H9 (cell line): ENCODE data around the gene SDHA. TPM values are rescaled to one million over a fixed set of nuclear protein-coding genes. Genes with fewer than 3 reads are reported as not detected.
"Not testable (repeated sequence)": the region's sequence is repeated elsewhere in the genome, so short reads cannot be mapped to it uniquely, and the experiment has no call there.

Source experiments
- DNase-seq: peaks from one replicate; pipeline ENCODE4 v3.0.0-alpha.2; 2017
- H2AFZ ChIP-seq: one replicate; pipeline ENCODE4 v1.6.1; 2013; ENCODE audit warnings: mild to moderate bottlenecking, low read length, control low read depth, moderate library complexity
- H2AK5ac ChIP-seq: 2 replicates; pipeline ENCODE4 v1.6.1; 2013; ENCODE audit warnings: low read length, control low read depth, mixed read lengths; ENCODE audit not compliant: insufficient read length
- H2BK120ac ChIP-seq: one replicate; pipeline ENCODE4 v1.6.1; 2013; ENCODE audit warnings: low read depth, mild to moderate bottlenecking, low read length, control low read depth, inconsistent platforms; ENCODE audit not compliant: poor library complexity, severe bottlenecking
- H2BK12ac ChIP-seq: 2 replicates; pipeline ENCODE4 v1.6.1; 2013; ENCODE audit warnings: low read length, control low read depth, mixed read lengths, low read depth; ENCODE audit not compliant: insufficient read length
- H2BK15ac ChIP-seq: 2 replicates; pipeline ENCODE4 v1.6.1; 2013; ENCODE audit warnings: low read depth, low read length, control low read depth
- H2BK20ac ChIP-seq: one replicate; pipeline ENCODE4 v1.6.1; 2013; ENCODE audit warnings: low read depth, mild to moderate bottlenecking, low read length, control low read depth, inconsistent platforms; ENCODE audit not compliant: poor library complexity, severe bottlenecking
- H2BK5ac ChIP-seq: 2 replicates; pipeline ENCODE4 v1.6.1; 2013; ENCODE audit warnings: low read length, control low read depth, mixed read lengths; ENCODE audit not compliant: insufficient read length
- H3K14ac ChIP-seq: 2 replicates; pipeline ENCODE4 v1.6.1; 2013; ENCODE audit warnings: low read length, control low read depth; ENCODE audit not compliant: insufficient read depth
- H3K18ac ChIP-seq: 2 replicates; pipeline ENCODE4 v1.6.1; 2013; ENCODE audit warnings: low read depth, mild to moderate bottlenecking, mixed read lengths, low read length, control low read depth; ENCODE audit not compliant: insufficient read length
- H3K23ac ChIP-seq: 2 replicates; pipeline ENCODE4 v1.6.1; 2013; ENCODE audit warnings: low read length, control low read depth, mixed read lengths, low read depth; ENCODE audit not compliant: insufficient read length
- H3K23me2 ChIP-seq: 2 replicates; pipeline ENCODE4 v1.6.1; 2013; ENCODE audit warnings: low read depth, mild to moderate bottlenecking, mixed read lengths, low read length, control low read depth; ENCODE audit not compliant: insufficient read length, poor library complexity, severe bottlenecking
- H3K27ac ChIP-seq: 2 replicates; pipeline ENCODE4 v1.5.1; 2013; ENCODE audit warnings: low read length, control low read depth, mixed read lengths, low read depth; ENCODE audit not compliant: insufficient read length
- H3K27me3 ChIP-seq: 2 replicates; pipeline ENCODE4 v1.6.1; 2013; ENCODE audit warnings: low read length, control low read depth, inconsistent platforms; ENCODE audit not compliant: insufficient read depth
- H3K4ac ChIP-seq: 2 replicates; pipeline ENCODE4 v1.6.1; 2013; ENCODE audit warnings: low read depth, mild to moderate bottlenecking, control low read depth, inconsistent platforms, low read length, moderate library complexity
- H3K4me1 ChIP-seq: 2 replicates; pipeline ENCODE4 v1.6.1; 2013; ENCODE audit warnings: low read length, control low read depth, inconsistent platforms; ENCODE audit not compliant: insufficient read depth
- H3K4me2 ChIP-seq: 2 replicates; pipeline ENCODE4 v1.6.1; 2013; ENCODE audit warnings: low read length, control low read depth, mixed read lengths; ENCODE audit not compliant: insufficient read length, insufficient read depth
- H3K56ac ChIP-seq: 2 replicates; pipeline ENCODE4 v1.6.1; 2013; ENCODE audit warnings: low read depth, mild to moderate bottlenecking, mixed read lengths, low read length, control low read depth; ENCODE audit not compliant: insufficient read length
- H3K79me1 ChIP-seq: 2 replicates; pipeline ENCODE4 v1.6.1; 2013; ENCODE audit warnings: low read depth, mild to moderate bottlenecking, moderate library complexity, low read length, control low read depth, inconsistent platforms; ENCODE audit not compliant: insufficient read depth, poor library complexity, severe bottlenecking
- H3K79me2 ChIP-seq: 2 replicates; pipeline ENCODE4 v1.6.1; 2013; ENCODE audit warnings: low read length, control low read depth, inconsistent platforms; ENCODE audit not compliant: insufficient read depth
- H3K9ac ChIP-seq: 2 replicates; pipeline ENCODE4 v1.6.1; 2013; ENCODE audit warnings: low read length, control low read depth, mixed read lengths; ENCODE audit not compliant: insufficient read length; ENCODE audit errors: extremely low read depth
- H3K9me3 ChIP-seq: one replicate; pipeline ENCODE4 v1.6.1; 2013; ENCODE audit warnings: low read depth, low read length, inconsistent platforms; ENCODE audit not compliant: control insufficient read depth
- H3T11ph ChIP-seq: one replicate; pipeline ENCODE4 v1.6.1; 2013; ENCODE audit warnings: mild to moderate bottlenecking, low read length, control low read depth, inconsistent platforms
- H4K20me1 ChIP-seq: one replicate; pipeline ENCODE4 v1.6.1; 2013; ENCODE audit not compliant: control insufficient read depth, insufficient read length, insufficient read depth
- H4K5ac ChIP-seq: 2 replicates; pipeline ENCODE4 v1.6.1; 2013; ENCODE audit warnings: low read depth, mild to moderate bottlenecking, mixed read lengths, low read length, control low read depth; ENCODE audit not compliant: insufficient read length
- H4K8ac ChIP-seq: replicated peaks from 2 replicates; pipeline ENCODE4 v1.6.1; 2013; ENCODE audit warnings: low read length, control low read depth, mixed read lengths, low read depth; ENCODE audit not compliant: insufficient read length
- H4K91ac ChIP-seq: 2 replicates; pipeline ENCODE4 v1.6.1; 2013; ENCODE audit warnings: low read depth, mild to moderate bottlenecking, moderate library complexity, mixed read lengths, low read length, control low read depth; ENCODE audit not compliant: insufficient read length
- H3K27ac Mint-ChIP-seq, 3 experiments: 2 replicates in 2 of 3; 3 replicates in 1 of 3; pipeline ENCODE4 v1.8.0; 2020 to 2021; ENCODE audit warnings: mixed read lengths in 3 of 3, mild to moderate bottlenecking in 1 of 3, moderate library complexity in 1 of 3
- H3K27me3 Mint-ChIP-seq: 2 replicates; pipeline ENCODE4 v1.8.0; 2021; ENCODE audit warnings: low read depth, mild to moderate bottlenecking, moderate library complexity, mixed read lengths
- H3K36me3 Mint-ChIP-seq, 3 experiments: 2 replicates in 2 of 3; 3 replicates in 1 of 3; pipeline ENCODE4 v1.8.0; 2020 to 2021; ENCODE audit warnings: low read depth in 3 of 3, mixed read lengths in 3 of 3; ENCODE audit not compliant: insufficient read depth in 1 of 3
- H3K4me1 Mint-ChIP-seq, 2 experiments: 2 replicates each; pipeline ENCODE4 v1.8.0; 2020; ENCODE audit warnings: mixed read lengths in 2 of 2
- H3K4me3 Mint-ChIP-seq, 2 experiments: 2 replicates in 1 of 2; 3 replicates in 1 of 2; pipeline ENCODE4 v1.8.0; 2020 to 2021; ENCODE audit warnings: mild to moderate bottlenecking in 2 of 2, mixed read lengths in 2 of 2, moderate library complexity in 1 of 2
- H3K9me3 Mint-ChIP-seq, 2 experiments: 2 replicates in 1 of 2; 3 replicates in 1 of 2; pipeline ENCODE4 v1.8.0; 2020; ENCODE audit warnings: mild to moderate bottlenecking in 2 of 2, mixed read lengths in 2 of 2, moderate library complexity in 1 of 2
- WGBS: extraction: QIAGEN DNeasy Blood & Tissue Kit; methylation state at CpG from one replicate; pipeline ENCODE4 v1.1.7; 2013; ENCODE audit warnings: missing lambda C conversion rate, low lambda C conversion rate, mixed read lengths; ENCODE audit not compliant: insufficient read length; ENCODE audit errors: extremely low coverage; 5-methylcytosine and 5-hydroxymethylcytosine counted together
- total RNA-seq: library from RNA; stranded (reverse); gene quantifications from 2 replicates; pipeline ENCODE4 v1.2.1, GENCODE V29; 2021

The SDHA gene
- total RNA-seq, 1 experiment from 2014 or later, result 84.8 TPM

GRCh38 chr5:251975-252374 is 33.9 kb downstream of the SDHA start:
- not testable (repeated sequence) for H3K27me3 Mint-ChIP-seq, H4K5ac ChIP-seq, H3K4me3 Mint-ChIP-seq, H2BK120ac ChIP-seq, H3K9me3 ChIP-seq, H4K8ac ChIP-seq, H3K18ac ChIP-seq, H3K4me2 ChIP-seq, DNase-seq, H3K4ac ChIP-seq, H3K27ac ChIP-seq, H3K4me1 Mint-ChIP-seq, H2AK5ac ChIP-seq, H3K14ac ChIP-seq, H3K79me1 ChIP-seq, H4K20me1 ChIP-seq, H3K56ac ChIP-seq, H3K23ac ChIP-seq, H3K4me1 ChIP-seq, H2BK12ac ChIP-seq, H2BK15ac ChIP-seq, H2BK20ac ChIP-seq, H2BK5ac ChIP-seq, H3K27me3 ChIP-seq, H3T11ph ChIP-seq, H3K79me2 ChIP-seq, H3K27ac Mint-ChIP-seq, H3K9ac ChIP-seq, H3K23me2 ChIP-seq, H2AFZ ChIP-seq, H4K91ac ChIP-seq
- Mint-ChIP-seq H3K9me3 (peaks cover 9 to 14% of the 10 kb centered on the region in 2 experiments; a peak in 4 of 5 replicates), H3K36me3 (peaks cover 72 to 83% (median 76%) of the 10 kb centered on the region in 3 experiments)
- no CpG with 5 or more reads among the region's 11 CpGs for WGBS
